Activated CD8-positive, alpha-beta T cell treated with anti-CD3 and anti-CD28 coated beads for 36 hours (primary cell): ENCODE measurements around the gene PKMYT1. TPM values are rescaled to one million over a fixed set of nuclear protein-coding genes. Genes with fewer than 3 reads are reported as not detected.

Source experiments
- ATAC-seq: fragments of 200-7000 bp; cut with Tn5 transposase; one replicate; pipeline ENCODE4 v1.10.0; 2021; ENCODE audit warnings: mild to moderate bottlenecking, moderate library complexity
- CTCF ChIA-PET: fragments of 350-600 bp; sonication (Branson Sonifier 250); formaldehyde crosslinking; loops from one replicate; lab custom pipeline; 2021; ENCODE audit warnings: antibody characterized with exemption; lab: Charles Lee
- POLR2A ChIA-PET: fragments of 350-600 bp; sonication (Branson Sonifier 250); formaldehyde crosslinking; loops from one replicate; lab custom pipeline; 2021; ENCODE audit warnings: antibody characterized with exemption; lab: Charles Lee
- DNase-seq: peaks from one replicate; pipeline ENCODE4 v3.0.0-alpha.2; 2020
- H3K27ac Mint-ChIP-seq: one replicate; pipeline ENCODE4 v1.8.0; 2021; ENCODE audit warnings: mild to moderate bottlenecking, mixed read lengths
- H3K27me3 Mint-ChIP-seq: one replicate; pipeline ENCODE4 v1.8.0; 2021; ENCODE audit warnings: mixed read lengths
- H3K36me3 Mint-ChIP-seq: one replicate; pipeline ENCODE4 v1.8.0; 2021; ENCODE audit warnings: low read depth, mixed read lengths
- H3K4me1 Mint-ChIP-seq: one replicate; pipeline ENCODE4 v1.8.0; 2021; ENCODE audit warnings: low read depth, mixed read lengths
- H3K4me3 Mint-ChIP-seq: one replicate; pipeline ENCODE4 v1.8.0; 2021; ENCODE audit warnings: mild to moderate bottlenecking, moderate library complexity, mixed read lengths
- H3K9me3 Mint-ChIP-seq: one replicate; pipeline ENCODE4 v1.8.0; 2021; ENCODE audit warnings: mixed read lengths
- CTCF ChIP-seq: fragments of 200-600 bp; IDR thresholded peaks from one replicate; pipeline ENCODE4 v1.8.0; 2022; ENCODE audit warnings: antibody characterized with exemption, mild to moderate bottlenecking
- intact Hi-C: fragments of 100-400 bp; cut with micrococcal nuclease; formaldehyde crosslinking; loops from one replicate; pipeline ENCODE4 v1.10.0; 2022
- total RNA-seq, 2 experiments: library from RNA; stranded (reverse); gene quantifications; one replicate each; pipeline ENCODE4 v1.2.3, GENCODE V29; 2021

Gene PKMYT1
- total RNA-seq, 2 experiments from 2014 or later: 121 to 123 TPM

GRCh38 chr16:2955438-2955778 lies 24.8 kb downstream of the PKMYT1 start:
- no peak for TF ChIP-seq CTCF
- H3K4me1 Mint-ChIP-seq: peaks cover 5% of the 10 kb centered on the region
- ChIA-PET CTCF (no interaction called here), POLR2A (no interaction called here)
- intact Hi-C loops: no loop called here
- H3K27me3 Mint-ChIP-seq: peaks cover 10% of the 10 kb centered on the region
- no peak overlapping the region for H3K4me3 Mint-ChIP-seq
- H3K36me3 Mint-ChIP-seq: no peaks in the 10 kb centered on the region
- H3K9me3 Mint-ChIP-seq: no peaks in the 10 kb centered on the region
- no peak overlapping the region for H3K27ac Mint-ChIP-seq
- DNase-seq: no peak
- ATAC-seq: no peak

- no peak for DNase-seq
- Mint-ChIP-seq H3K27me3 (peaks cover 10% of the 10 kb centered on the region), H3K36me3 (no peaks in the 10 kb centered on the region), H3K4me3 (no peak overlapping the region), H3K27ac (no peak overlapping the region), H3K4me1 (peaks cover 5% of the 10 kb centered on the region), H3K9me3 (no peaks in the 10 kb centered on the region)
- POLR2A ChIA-PET: no interaction called here
- ATAC-seq: no peak
- CTCF ChIA-PET: no interaction called here
- intact Hi-C loops: no loop called here
- no peak for TF ChIP-seq CTCF
These were observed 25.4 kb downstream of the PKMYT1 start for GRCh38 chr16:2954656-2955381.

DNA sequence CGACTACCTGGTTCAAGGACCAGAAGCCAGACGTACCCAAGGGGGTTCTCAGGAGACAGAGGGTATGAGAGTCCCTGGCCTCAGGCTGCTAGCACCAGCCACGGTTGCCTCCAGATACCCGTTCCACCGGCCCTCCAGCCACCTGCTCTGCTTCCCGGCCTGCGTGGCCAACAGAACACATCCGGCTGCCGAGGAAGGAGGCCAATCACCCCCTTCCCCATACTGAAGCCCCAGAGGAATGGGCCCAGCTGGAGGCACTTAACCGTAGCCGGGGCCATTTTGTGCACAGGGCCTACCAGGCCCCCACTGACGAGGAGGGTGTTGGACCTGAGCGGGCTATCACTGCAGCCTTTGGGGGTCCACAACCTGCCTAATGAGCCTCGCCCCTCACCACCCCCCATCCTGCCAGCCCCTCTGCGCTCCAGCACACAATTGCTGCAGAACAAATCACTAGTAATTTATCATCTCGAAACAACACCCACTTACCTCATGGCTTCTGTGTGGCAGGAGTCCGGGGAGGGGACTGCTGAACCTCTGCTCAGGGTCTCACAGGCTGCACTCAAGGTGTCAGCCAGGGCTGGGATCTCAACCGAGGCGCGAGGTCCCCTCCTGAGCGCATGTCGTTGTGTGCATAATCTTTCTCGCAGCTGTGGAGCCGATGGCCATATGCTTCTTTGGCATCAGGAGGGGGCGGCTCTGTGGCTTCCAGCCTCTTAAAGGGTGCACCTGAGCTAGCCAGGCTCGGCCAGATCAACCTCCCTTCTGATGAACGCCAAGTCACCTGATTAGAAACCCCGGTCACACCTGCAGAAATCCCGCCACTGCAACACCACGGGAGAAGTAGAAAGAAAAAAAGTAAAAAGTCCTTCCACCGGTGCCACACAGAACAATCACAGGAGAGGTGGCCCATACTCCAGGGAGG lies 26.3 kb downstream of the PKMYT1 start:
- H3K27ac Mint-ChIP-seq: no peak overlapping the region
- DNase-seq (no peak), ATAC-seq (no peak)
- intact Hi-C loops: no loop called here
- ChIA-PET POLR2A (no interaction called here), CTCF (no interaction called here)
- H3K27me3 Mint-ChIP-seq: peaks cover 8% of the 10 kb centered on the region
- H3K4me3 Mint-ChIP-seq: no peak overlapping the region
- no peaks in the 10 kb centered on the region for H3K36me3 Mint-ChIP-seq
- TF ChIP-seq CTCF: no peak
- no peaks in the 10 kb centered on the region for H3K9me3 Mint-ChIP-seq
- peaks cover 5% of the 10 kb centered on the region for H3K4me1 Mint-ChIP-seq

- CTCF ChIA-PET: interaction anchor here (1.7 to 2.9 kb wide), 2 partner anchors 9 to 114 kb away, joined by 4 to 11 read pairs; no protein-coding TSS in a partner anchor
These were observed 27.6 kb downstream of the PKMYT1 start for GRCh38 chr16:2952679-2953078.

More at GRCh38 chr16:2952679-2953078, 27.6 kb downstream of the PKMYT1 start:
- DNase-seq (no peak), ATAC-seq (no peak)
- no peaks in the 10 kb centered on the region for H3K9me3 Mint-ChIP-seq
- H3K4me3 Mint-ChIP-seq: no peak overlapping the region
- no peak for TF ChIP-seq CTCF
- H3K36me3 Mint-ChIP-seq: no peaks in the 10 kb centered on the region
- POLR2A ChIA-PET: no interaction called here
- intact Hi-C loops: no loop called here
- peaks cover 5% of the 10 kb centered on the region for H3K4me1 Mint-ChIP-seq
- H3K27ac Mint-ChIP-seq: no peak overlapping the region
- H3K27me3 Mint-ChIP-seq: peaks cover 8% of the 10 kb centered on the region
